Activated CD4-positive, alpha-beta memory T cell treated with anti-CD3 and anti-CD28 coated beads for 36 hours (primary cell): ENCODE data around the gene C7. TPM values are rescaled to one million over a fixed set of nuclear protein-coding genes. Genes with fewer than 3 reads are reported as not detected.

ENCODE experiments used
- CTCF ChIA-PET: fragments of 350-600 bp; sonication (Branson Sonifier 250); formaldehyde crosslinking; loops from one replicate; lab custom pipeline; 2021; ENCODE audit warnings: antibody characterized with exemption, inconsistent platforms; lab: Charles Lee
- POLR2A ChIA-PET: fragments of 350-600 bp; sonication (Branson Sonifier 250); formaldehyde crosslinking; loops from one replicate; lab custom pipeline; 2021; ENCODE audit warnings: antibody characterized with exemption; lab: Charles Lee
- DNase-seq: peaks from one replicate; pipeline ENCODE4 v3.0.0-alpha.2; 2020
- H3K27ac Mint-ChIP-seq: one replicate; pipeline ENCODE4 v1.8.0; 2021; ENCODE audit warnings: mixed read lengths
- H3K27me3 Mint-ChIP-seq: one replicate; pipeline ENCODE4 v1.8.0; 2021; ENCODE audit warnings: mixed read lengths
- H3K36me3 Mint-ChIP-seq: one replicate; pipeline ENCODE4 v1.8.0; 2021; ENCODE audit warnings: mixed read lengths
- H3K4me1 Mint-ChIP-seq: one replicate; pipeline ENCODE4 v1.8.0; 2021; ENCODE audit warnings: low read depth, mixed read lengths
- H3K4me3 Mint-ChIP-seq: one replicate; pipeline ENCODE4 v1.8.0; 2021; ENCODE audit warnings: mild to moderate bottlenecking, mixed read lengths
- H3K9me3 Mint-ChIP-seq: one replicate; pipeline ENCODE4 v1.8.0; 2021; ENCODE audit warnings: mixed read lengths
- intact Hi-C: fragments of 100-400 bp; cut with micrococcal nuclease; formaldehyde crosslinking; loops from one replicate; pipeline ENCODE4 v1.15.1; 2023
- total RNA-seq, 2 experiments: library from RNA; stranded (reverse); gene quantifications; one replicate each; pipeline ENCODE4 v1.2.3, GENCODE V29; 2021

Gene C7
- total RNA-seq, 2 experiments from 2014 or later, result not detected

- no peaks in the 10 kb centered on the region for H3K4me1 Mint-ChIP-seq
- H3K27me3 Mint-ChIP-seq, result peaks cover 3% of the 10 kb centered on the region
- no peak overlapping the region for H3K4me3 Mint-ChIP-seq
- no peak for DNase-seq
- POLR2A ChIA-PET, result no interaction called here
- H3K27ac Mint-ChIP-seq, result no peak overlapping the region
- peaks cover 4% of the 10 kb centered on the region for H3K36me3 Mint-ChIP-seq
- CTCF ChIA-PET, result no interaction called here
- H3K9me3 Mint-ChIP-seq, result peaks cover 19% of the 10 kb centered on the region
- intact Hi-C loops, result no loop called here
These were observed 19.7 kb downstream of the C7 start for GRCh38 chr5:40928886-40929448.

- intact Hi-C loops, result no loop called here
- no peak overlapping the region for H3K4me3 Mint-ChIP-seq
- DNase-seq, result no peak
- no peaks in the 10 kb centered on the region for H3K27me3 Mint-ChIP-seq
- CTCF ChIA-PET, result no interaction called here
- no peaks in the 10 kb centered on the region for H3K4me1 Mint-ChIP-seq
- no peaks in the 10 kb centered on the region for H3K9me3 Mint-ChIP-seq
- H3K36me3 Mint-ChIP-seq, result no peaks in the 10 kb centered on the region
- POLR2A ChIA-PET, result no interaction called here
- H3K27ac Mint-ChIP-seq, result no peak overlapping the region
These were observed 23.5 kb downstream of the C7 start for GRCh38 chr5:40932766-40933165.

- Mint-ChIP-seq H3K27ac (no peak overlapping the region), H3K4me3 (no peak overlapping the region), H3K9me3 (no peaks in the 10 kb centered on the region), H3K36me3 (no peaks in the 10 kb centered on the region), H3K4me1 (no peaks in the 10 kb centered on the region), H3K27me3 (no peaks in the 10 kb centered on the region)
- intact Hi-C loops, result no loop called here
- CTCF ChIA-PET, result no interaction called here
- POLR2A ChIA-PET, result no interaction called here
- DNase-seq, result no peak
These were observed 27.8 kb downstream of the C7 start for GRCh38 chr5:40937075-40937474.

DNA sequence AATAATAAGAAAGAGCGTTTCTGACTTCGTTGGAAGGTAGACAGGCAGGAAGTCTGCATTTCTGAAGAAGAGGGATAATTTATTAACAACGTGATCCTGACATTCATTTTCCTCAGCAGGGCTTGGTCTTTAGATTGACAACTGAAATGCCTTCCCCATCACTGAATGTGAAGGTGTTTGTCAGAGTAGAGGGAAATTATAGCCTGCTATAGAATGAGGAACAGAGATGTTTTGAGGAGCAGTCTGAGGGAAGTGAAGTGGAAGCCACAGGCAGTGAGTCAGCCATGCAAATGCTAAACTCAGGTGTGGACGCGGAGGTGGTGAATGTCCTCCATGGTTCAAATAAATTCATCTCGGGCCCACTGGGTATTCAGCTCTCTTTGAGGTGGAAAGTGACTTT is 30.5 kb downstream of the C7 start:
- ChIA-PET POLR2A (no interaction called here), CTCF (no interaction called here)
- no peak for DNase-seq
- intact Hi-C loops, result no loop called here
- Mint-ChIP-seq H3K27ac (no peak overlapping the region), H3K4me1 (no peaks in the 10 kb centered on the region), H3K36me3 (no peaks in the 10 kb centered on the region), H3K9me3 (no peaks in the 10 kb centered on the region), H3K27me3 (no peaks in the 10 kb centered on the region), H3K4me3 (no peak overlapping the region)

DNA sequence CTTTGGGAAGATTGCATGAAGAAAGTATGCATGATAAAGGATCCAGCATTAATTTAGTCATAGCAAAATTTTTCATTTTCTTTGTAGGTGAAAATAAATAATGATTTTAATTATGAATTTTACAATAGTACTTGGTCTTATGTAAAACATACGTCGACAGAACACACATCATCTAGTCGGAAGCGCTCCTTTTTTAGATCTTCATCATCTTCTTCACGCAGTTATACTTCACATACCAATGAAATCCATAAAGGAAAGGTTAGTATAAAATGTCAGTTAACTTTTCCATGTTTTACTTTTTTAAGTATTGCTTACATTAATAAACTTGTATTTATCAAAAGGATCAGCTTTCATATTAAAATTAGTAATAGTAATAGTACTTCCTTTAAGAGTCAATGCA is 35.8 kb downstream of the C7 start:
- Mint-ChIP-seq H3K27ac (no peak overlapping the region), H3K4me3 (no peak overlapping the region), H3K9me3 (no peaks in the 10 kb centered on the region), H3K27me3 (peaks cover 4% of the 10 kb centered on the region), H3K36me3 (no peaks in the 10 kb centered on the region), H3K4me1 (no peaks in the 10 kb centered on the region)
- ChIA-PET POLR2A (no interaction called here), CTCF (no interaction called here)
- intact Hi-C loops, result no loop called here
- no peak for DNase-seq

DNA sequence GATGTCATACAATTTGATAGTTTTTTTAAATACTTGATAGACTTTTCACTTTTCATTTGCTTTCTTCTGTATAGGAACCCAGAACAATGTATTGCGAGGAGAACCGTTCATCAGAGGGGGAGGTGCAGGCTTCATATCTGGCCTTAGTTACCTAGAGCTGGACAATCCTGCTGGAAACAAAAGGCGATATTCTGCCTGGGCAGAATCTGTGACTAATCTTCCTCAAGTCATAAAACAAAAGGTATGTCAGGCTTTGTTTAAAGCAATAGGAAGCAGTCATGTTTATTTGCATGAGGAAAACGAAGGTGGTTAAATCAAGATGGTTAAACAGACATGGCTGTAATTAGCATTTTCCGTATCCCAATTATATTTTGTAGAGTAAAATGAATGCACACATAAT is 46.0 kb downstream of the C7 start:
- H3K27ac Mint-ChIP-seq, result no peak overlapping the region
- ChIA-PET CTCF (no interaction called here), POLR2A (no interaction called here)
- no peak for DNase-seq
- no peak overlapping the region for H3K4me3 Mint-ChIP-seq
- intact Hi-C loops, result no loop called here
- H3K4me1 Mint-ChIP-seq, result no peaks in the 10 kb centered on the region
- H3K9me3 Mint-ChIP-seq, result peaks cover 12% of the 10 kb centered on the region
- H3K27me3 Mint-ChIP-seq, result peaks cover 5% of the 10 kb centered on the region
- no peaks in the 10 kb centered on the region for H3K36me3 Mint-ChIP-seq

DNA sequence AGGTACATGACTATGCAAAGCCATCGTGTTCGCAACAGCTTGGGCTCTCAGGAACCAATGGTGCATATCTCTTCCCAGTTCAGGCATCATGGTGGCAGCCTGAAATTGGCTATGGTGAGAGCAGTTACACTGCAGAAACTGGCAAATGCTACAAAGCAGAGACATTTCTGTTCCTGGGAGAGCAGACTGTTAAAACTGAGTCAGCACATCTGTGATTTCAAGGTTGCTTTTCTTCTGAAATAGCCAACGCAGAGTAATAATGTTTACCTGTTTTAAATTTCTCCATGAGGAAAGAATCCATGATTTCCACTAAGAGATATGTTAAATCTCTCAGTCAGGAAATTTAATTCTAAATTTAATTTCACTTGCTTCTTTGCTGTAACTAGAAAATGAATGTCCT is 47.8 kb downstream of the C7 start:
- no peak overlapping the region for H3K27ac Mint-ChIP-seq
- no peak overlapping the region for H3K4me3 Mint-ChIP-seq
- intact Hi-C loops, result no loop called here
- no peaks in the 10 kb centered on the region for H3K36me3 Mint-ChIP-seq
- H3K27me3 Mint-ChIP-seq, result peaks cover 5% of the 10 kb centered on the region
- ChIA-PET CTCF (no interaction called here), POLR2A (no interaction called here)
- peaks cover 12% of the 10 kb centered on the region for H3K9me3 Mint-ChIP-seq
- no peak for DNase-seq
- no peaks in the 10 kb centered on the region for H3K4me1 Mint-ChIP-seq

DNA sequence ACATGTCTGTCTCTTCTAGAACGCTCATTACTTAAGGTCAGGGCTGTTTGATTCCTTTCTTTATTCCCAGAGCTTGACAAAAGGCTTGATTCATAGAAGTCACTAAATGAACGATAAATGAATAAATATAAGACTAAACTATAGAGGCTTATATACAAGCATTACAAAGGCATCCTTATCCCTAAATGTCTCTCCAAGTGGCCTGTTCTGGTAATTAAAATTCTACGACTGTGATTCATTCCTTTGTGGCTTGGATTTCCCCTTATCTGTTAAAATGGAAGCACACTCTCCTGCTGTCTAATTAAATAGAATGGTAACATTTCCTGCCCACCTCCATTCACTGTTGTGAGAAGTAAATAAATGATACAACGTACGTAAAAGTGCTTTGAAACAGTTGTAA is 49.5 kb downstream of the C7 start:
- H3K4me1 Mint-ChIP-seq, result no peaks in the 10 kb centered on the region
- no peak overlapping the region for H3K27ac Mint-ChIP-seq
- peaks cover 8% of the 10 kb centered on the region for H3K9me3 Mint-ChIP-seq
- CTCF ChIA-PET, result no interaction called here
- no peak for DNase-seq
- intact Hi-C loops, result no loop called here
- no peak overlapping the region for H3K4me3 Mint-ChIP-seq
- no peaks in the 10 kb centered on the region for H3K36me3 Mint-ChIP-seq
- H3K27me3 Mint-ChIP-seq, result peaks cover 2% of the 10 kb centered on the region
- POLR2A ChIA-PET, result no interaction called here

DNA sequence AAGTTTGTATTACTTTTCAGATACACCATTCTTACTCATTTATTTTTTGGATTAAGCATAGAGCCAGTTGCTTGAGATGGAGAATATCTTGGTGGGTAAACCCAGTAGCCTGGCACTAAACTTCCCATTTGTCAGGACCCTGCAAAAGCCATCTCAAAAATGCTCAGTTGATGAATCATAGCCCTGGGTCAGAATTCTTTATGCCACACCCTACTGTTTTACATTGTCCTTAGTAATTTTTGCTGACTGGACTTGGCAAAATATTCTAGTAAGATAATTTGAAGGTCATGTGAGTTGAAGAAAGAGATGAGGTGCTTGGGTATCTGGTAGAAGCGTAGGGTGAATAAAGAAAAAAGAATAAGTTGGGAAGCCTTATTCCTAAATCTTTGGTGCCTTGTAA is 50.7 kb downstream of the C7 start:
- H3K27me3 Mint-ChIP-seq, result peaks cover 2% of the 10 kb centered on the region
- DNase-seq, result no peak
- H3K4me1 Mint-ChIP-seq, result no peaks in the 10 kb centered on the region
- H3K27ac Mint-ChIP-seq, result no peak overlapping the region
- intact Hi-C loops, result no loop called here
- H3K4me3 Mint-ChIP-seq, result no peak overlapping the region
- ChIA-PET CTCF (no interaction called here), POLR2A (no interaction called here)
- no peaks in the 10 kb centered on the region for H3K36me3 Mint-ChIP-seq
- H3K9me3 Mint-ChIP-seq, result peaks cover 8% of the 10 kb centered on the region

- H3K4me1 Mint-ChIP-seq, result no peaks in the 10 kb centered on the region
- no peak for DNase-seq
- peaks cover 2% of the 10 kb centered on the region for H3K27me3 Mint-ChIP-seq
- intact Hi-C loops, result no loop called here
- peaks cover 8% of the 10 kb centered on the region for H3K9me3 Mint-ChIP-seq
- no peaks in the 10 kb centered on the region for H3K36me3 Mint-ChIP-seq
- H3K4me3 Mint-ChIP-seq, result no peak overlapping the region
- CTCF ChIA-PET, result interaction anchor here (1.4 kb wide), 1 partner anchor 83 kb away, joined by 3 read pairs; no protein-coding TSS in a partner anchor
- POLR2A ChIA-PET, result no interaction called here
- H3K27ac Mint-ChIP-seq, result no peak overlapping the region
These were observed 53.1 kb downstream of the C7 start for GRCh38 chr5:40962207-40962955.

DNA sequence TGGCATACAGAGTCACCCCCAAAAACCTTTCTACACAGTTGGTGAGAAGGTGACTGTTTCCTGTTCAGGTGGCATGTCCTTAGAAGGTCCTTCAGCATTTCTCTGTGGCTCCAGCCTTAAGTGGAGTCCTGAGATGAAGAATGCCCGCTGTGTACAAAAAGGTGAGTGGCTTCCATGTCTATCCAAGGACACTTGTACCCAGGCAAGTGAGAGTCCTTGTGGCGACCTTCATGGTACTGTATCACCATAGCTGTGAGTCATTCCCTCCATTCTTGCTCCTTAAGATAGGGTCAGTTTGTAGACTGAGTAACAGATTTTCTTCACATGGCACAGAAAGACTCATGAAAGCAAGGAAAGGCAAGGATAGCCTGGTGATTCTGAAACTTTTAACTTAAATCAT is 63.1 kb downstream of the C7 start:
- H3K36me3 Mint-ChIP-seq, result no peaks in the 10 kb centered on the region
- H3K4me3 Mint-ChIP-seq, result no peak overlapping the region
- no peaks in the 10 kb centered on the region for H3K9me3 Mint-ChIP-seq
- H3K4me1 Mint-ChIP-seq, result no peaks in the 10 kb centered on the region
- ChIA-PET CTCF (no interaction called here), POLR2A (no interaction called here)
- no peak for DNase-seq
- intact Hi-C loops, result no loop called here
- peaks cover 2% of the 10 kb centered on the region for H3K27me3 Mint-ChIP-seq
- no peak overlapping the region for H3K27ac Mint-ChIP-seq

GRCh38 chr5:40973364-40974004 is 64.2 kb downstream of the C7 start:
- no peak for DNase-seq
- ChIA-PET POLR2A (no interaction called here), CTCF (no interaction called here)
- no peaks in the 10 kb centered on the region for H3K4me1 Mint-ChIP-seq
- H3K27ac Mint-ChIP-seq, result no peak overlapping the region
- no peak overlapping the region for H3K4me3 Mint-ChIP-seq
- peaks cover 2% of the 10 kb centered on the region for H3K27me3 Mint-ChIP-seq
- intact Hi-C loops, result no loop called here
- no peaks in the 10 kb centered on the region for H3K36me3 Mint-ChIP-seq
- H3K9me3 Mint-ChIP-seq, result no peaks in the 10 kb centered on the region

- no peaks in the 10 kb centered on the region for H3K9me3 Mint-ChIP-seq
- ChIA-PET POLR2A (no interaction called here), CTCF (no interaction called here)
- no peak for DNase-seq
- intact Hi-C loops, result no loop called here
- no peaks in the 10 kb centered on the region for H3K4me1 Mint-ChIP-seq
- no peak overlapping the region for H3K4me3 Mint-ChIP-seq
- H3K36me3 Mint-ChIP-seq, result no peaks in the 10 kb centered on the region
- H3K27me3 Mint-ChIP-seq, result peaks cover 2% of the 10 kb centered on the region
- no peak overlapping the region for H3K27ac Mint-ChIP-seq
These were observed 66.7 kb downstream of the C7 start for GRCh38 chr5:40976041-40976440.
